ENCODE data around the gene CCNL1. TPM values are rescaled to one million over a fixed set of nuclear protein-coding genes. Genes with fewer than 3 reads are reported as not detected.

CCNL1 gene
- total RNA-seq, 1 donor from 2014 or later: 222 TPM

GRCh38 chr3:157098121-157098822 is 61.7 kb downstream of the CCNL1 start:
- no peak for DNase-seq (ENCODE audit: low spot score)
- intact Hi-C loops (cut with DNase I): no loop called here
- ATAC-seq: no peak

Data from sciatic nerve (tissue), 2 donors.